Type B pancreatic cell (in vitro differentiated cells): Measurements from ENCODE around the gene ZNF483. TPM values are rescaled to one million over a fixed set of nuclear protein-coding genes. Genes with fewer than 3 reads are reported as not detected.

Experiments
- DNase-seq: peaks from one replicate; pipeline ENCODE4 v3.0.0; 2021; ENCODE audit warnings: mixed read lengths; ENCODE audit not compliant: unreplicated experiment; ENCODE audit errors: extremely low spot score
- H3K27ac Mint-ChIP-seq: 2 replicates; pipeline ENCODE4 v1.8.0; 2021; ENCODE audit warnings: mild to moderate bottlenecking, mixed read lengths
- H3K27me3 Mint-ChIP-seq: 2 replicates; pipeline ENCODE4 v1.8.0; 2021; ENCODE audit warnings: mixed read lengths
- H3K36me3 Mint-ChIP-seq: 2 replicates; pipeline ENCODE4 v1.8.0; 2021; ENCODE audit warnings: mixed read lengths
- H3K4me1 Mint-ChIP-seq: one replicate; pipeline ENCODE4 v1.8.0; 2021; ENCODE audit warnings: mixed read lengths; ENCODE audit not compliant: unreplicated experiment
- H3K4me3 Mint-ChIP-seq: 2 replicates; pipeline ENCODE4 v1.8.0; 2021; ENCODE audit warnings: mild to moderate bottlenecking, mixed read lengths
- H3K9me3 Mint-ChIP-seq: 2 replicates; pipeline ENCODE4 v1.8.0; 2021; ENCODE audit warnings: mixed read lengths
- CTCF ChIP-seq: fragments of 200-600 bp; sonication (generic); conservative IDR thresholded peaks from 2 replicates; pipeline ENCODE4 v1.5.0; 2021; ENCODE audit warnings: antibody characterized with exemption, mild to moderate bottlenecking
- long read RNA-seq: library from polyadenylated mRNA; unstranded; transcript quantifications from one replicate; pipeline ENCODE4 v2.0.0, GENCODE V29; 2020
- total RNA-seq: library from RNA; stranded (reverse); gene quantifications from 2 replicates; pipeline ENCODE4 v1.2.1, GENCODE V29; 2021; ENCODE audit warnings: low replicate concordance

The ZNF483 gene
- 4.1 and 11.7 TPM in 2 replicates for total RNA-seq
- long read RNA-seq, partial matches to known transcripts, result 0 of 1 reads
- long read RNA-seq, other reads (novel, unspliced or antisense), result 1 of 1 reads

GRCh38 chr9:111525056-111525977 lies at the start of gene ZNF483:
TSS of gene ZNF483 (plus strand) at chr9:111525179. CDS start at chr9:111527396, 2,217 bp downstream.
- Mint-ChIP-seq H3K27me3 (peaks cover 16% of the 10 kb centered on the region), H3K4me1 (peaks cover 10% of the 10 kb centered on the region), H3K9me3 (peaks cover 5% of the 10 kb centered on the region), H3K4me3 (peak within 1 kb of the TSS; percentile 97), H3K36me3 (peaks cover 9% of the 10 kb centered on the region), H3K27ac (peak within 1 kb of the TSS; percentile 71)
- no peak for TF ChIP-seq CTCF
- DNase-seq, result peak; percentile 91

- Mint-ChIP-seq H3K4me3 (no peak overlapping the region), H3K36me3 (peaks cover 14% of the 10 kb centered on the region), H3K27me3 (no peaks in the 10 kb centered on the region), H3K9me3 (no peaks in the 10 kb centered on the region), H3K4me1 (peaks cover 22% of the 10 kb centered on the region), H3K27ac (no peak overlapping the region)
- no peak for DNase-seq
- no peak for TF ChIP-seq CTCF
Measured at GRCh38 chr9:111475195-111475594, 49.8 kb upstream of the ZNF483 start.

GRCh38 chr9:111477677-111478076 lies 47.3 kb upstream of the ZNF483 start:
- Mint-ChIP-seq H3K4me1 (peaks cover 32% of the 10 kb centered on the region), H3K36me3 (peaks cover 9% of the 10 kb centered on the region)

GRCh38 chr9:111481885-111482636 lies 42.9 kb upstream of the ZNF483 start:
- H3K27ac Mint-ChIP-seq, result peak overlapping the region; percentile 88
- H3K9me3 Mint-ChIP-seq, result no peaks in the 10 kb centered on the region
- TF ChIP-seq CTCF, result no peak
- peaks cover 27% of the 10 kb centered on the region for H3K4me1 Mint-ChIP-seq
- H3K36me3 Mint-ChIP-seq, result peaks cover 4% of the 10 kb centered on the region
- peak overlapping the region; percentile 87 for H3K4me3 Mint-ChIP-seq
- H3K27me3 Mint-ChIP-seq, result no peaks in the 10 kb centered on the region
- DNase-seq, result no peak

More at GRCh38 chr9:111477677-111478076, 47.3 kb upstream of the ZNF483 start:
- DNase-seq, result no peak
- Mint-ChIP-seq H3K27me3 (no peaks in the 10 kb centered on the region), H3K27ac (no peak overlapping the region), H3K9me3 (no peaks in the 10 kb centered on the region), H3K4me3 (no peak overlapping the region)
- no peak for TF ChIP-seq CTCF

- H3K36me3 Mint-ChIP-seq, result no peaks in the 10 kb centered on the region
- H3K4me1 Mint-ChIP-seq, result peaks cover 23% of the 10 kb centered on the region
- H3K27ac Mint-ChIP-seq, result peak overlapping the region; percentile 88
- H3K4me3 Mint-ChIP-seq, result peak overlapping the region; percentile 87
- TF ChIP-seq CTCF, result no peak
- no peaks in the 10 kb centered on the region for H3K9me3 Mint-ChIP-seq
- no peaks in the 10 kb centered on the region for H3K27me3 Mint-ChIP-seq
- DNase-seq, result peak; percentile 81
Measured at GRCh38 chr9:111482694-111483438, 42.1 kb upstream of the ZNF483 start.
